ENCODE results near the gene EIF5A.

GRCh38 chr17:7354262-7354843, 46.9 kb downstream of the EIF5A start:
- TF ChIP-seq CTCF (IDR thresholded peaks at IDR 0.05) (no peak), POLR2A (IDR thresholded peaks at IDR 0.05) (no peak)
